ENCODE measurements around the gene POU2AF3. TPM values are rescaled to one million over a fixed set of nuclear protein-coding genes. Genes with fewer than 3 reads are reported as not detected.

Gene POU2AF3
- polyA plus RNA-seq, 1 donor (not counting 4 experiments of a cell fraction or from before 2014, with no cell fraction given) = not detected

GRCh38 chr11:111305162-111305802, 6.9 kb downstream of the POU2AF3 start:
- no peak for FAIRE-seq
- no peak overlapping the region for H3K4me3 ChIP-seq (ENCODE audit: control insufficient read depth in 2 of 3, extremely low read depth in 1 of 3, insufficient read depth in 2 of 3, low read depth in 1 of 3, low read length in 3 of 3)
- H3K79me2 ChIP-seq (ENCODE audit: control insufficient read depth, insufficient read depth, low read length) = no peaks in the 10 kb centered on the region
- DNase-seq (ENCODE audit: low read depth, low spot score) = no peak
- H3K4me2 ChIP-seq (ENCODE audit: control insufficient read depth, extremely low read depth, insufficient read depth, low read depth, low read length) = no peak overlapping the region
- no peaks in the 10 kb centered on the region for H3K4me1 ChIP-seq (ENCODE audit: control insufficient read depth, extremely low read depth, insufficient read depth, low read length)
- H3K9ac ChIP-seq (ENCODE audit: control insufficient read depth, extremely low read depth, insufficient read depth, low read length) = no peak overlapping the region
- no peaks in the 10 kb centered on the region for H3K36me3 ChIP-seq (ENCODE audit: control insufficient read depth in 2 of 2, extremely low read depth in 1 of 2, insufficient read depth in 2 of 2, low read length in 2 of 2)
- no peaks in the 10 kb centered on the region for H3K9me3 ChIP-seq (ENCODE audit: control insufficient read depth, low read depth, low read length)
- dilution Hi-C loops (cut with MboI; ENCODE audit: extremely low pct_ligation_motif_present, low sequenced_read_pairs) = no loop called here
- no peak overlapping the region for H3K27ac ChIP-seq (ENCODE audit: control insufficient read depth, insufficient read depth, low read length)
- TF ChIP-seq CTCF (optimal IDR thresholded peaks at IDR 0.05 in 1 of 3, IDR thresholded peaks at IDR 0.05 in 1 of 3, conservative IDR thresholded peaks at IDR 0.05 in 1 of 3; ENCODE audit: extremely low read depth in 1 of 3, insufficient read depth in 2 of 3, low read length in 3 of 3) (no peak), EZH2 (IDR thresholded peaks at IDR 0.05; ENCODE audit: low read length) (no peak)
- H2AFZ ChIP-seq (ENCODE audit: control insufficient read depth, low read length) = no peak overlapping the region
- H3K9me1 ChIP-seq (ENCODE audit: control insufficient read depth, extremely low read depth, insufficient read depth, low read length) = no peaks in the 10 kb centered on the region
- H4K20me1 ChIP-seq (ENCODE audit: control insufficient read depth, extremely low read depth, insufficient read depth, low read length) = no peaks in the 10 kb centered on the region
- peaks cover 13% of the 10 kb centered on the region for H3K27me3 ChIP-seq (ENCODE audit: control insufficient read depth, extremely low read depth, insufficient read depth, low read length)

GRCh38 chr11:111305876-111306275, 7.5 kb downstream of the POU2AF3 start:
- Histone ChIP-seq H3K9me3 (ENCODE audit: control insufficient read depth, low read depth, low read length) (no peaks in the 10 kb centered on the region), H2AFZ (ENCODE audit: control insufficient read depth, low read length) (no peak overlapping the region), H3K27ac (ENCODE audit: control insufficient read depth, insufficient read depth, low read length) (no peak overlapping the region), H3K9ac (ENCODE audit: control insufficient read depth, extremely low read depth, insufficient read depth, low read length) (no peak overlapping the region), H3K9me1 (ENCODE audit: control insufficient read depth, extremely low read depth, insufficient read depth, low read length) (no peaks in the 10 kb centered on the region), H3K79me2 (ENCODE audit: control insufficient read depth, insufficient read depth, low read length) (no peaks in the 10 kb centered on the region), H3K36me3 (ENCODE audit: control insufficient read depth in 2 of 2, extremely low read depth in 1 of 2, insufficient read depth in 2 of 2, low read length in 2 of 2) (no peaks in the 10 kb centered on the region), H3K4me2 (ENCODE audit: control insufficient read depth, extremely low read depth, insufficient read depth, low read depth, low read length) (no peak overlapping the region), H3K4me1 (ENCODE audit: control insufficient read depth, extremely low read depth, insufficient read depth, low read length) (no peaks in the 10 kb centered on the region), H3K4me3 (ENCODE audit: control insufficient read depth in 2 of 3, extremely low read depth in 1 of 3, insufficient read depth in 2 of 3, low read depth in 1 of 3, low read length in 3 of 3) (no peak overlapping the region), H3K27me3 (ENCODE audit: control insufficient read depth, extremely low read depth, insufficient read depth, low read length) (peaks cover 7% of the 10 kb centered on the region), H4K20me1 (ENCODE audit: control insufficient read depth, extremely low read depth, insufficient read depth, low read length) (no peaks in the 10 kb centered on the region)
- dilution Hi-C loops (cut with MboI; ENCODE audit: extremely low pct_ligation_motif_present, low sequenced_read_pairs) = no loop called here
- FAIRE-seq = no peak
- TF ChIP-seq EZH2 (IDR thresholded peaks at IDR 0.05; ENCODE audit: low read length) (no peak), CTCF (optimal IDR thresholded peaks at IDR 0.05 in 1 of 3, IDR thresholded peaks at IDR 0.05 in 1 of 3, conservative IDR thresholded peaks at IDR 0.05 in 1 of 3; ENCODE audit: extremely low read depth in 1 of 3, insufficient read depth in 2 of 3, low read length in 3 of 3) (no peak)
- no peak for DNase-seq (ENCODE audit: low read depth, low spot score)

Data from keratinocyte (primary cell).